ENCODE measurements around the gene ZNF519.
"Not testable (repeated sequence)": the region's sequence is repeated elsewhere in the genome, so short reads cannot be mapped to it uniquely, and the experiment has no call there.

DNA sequence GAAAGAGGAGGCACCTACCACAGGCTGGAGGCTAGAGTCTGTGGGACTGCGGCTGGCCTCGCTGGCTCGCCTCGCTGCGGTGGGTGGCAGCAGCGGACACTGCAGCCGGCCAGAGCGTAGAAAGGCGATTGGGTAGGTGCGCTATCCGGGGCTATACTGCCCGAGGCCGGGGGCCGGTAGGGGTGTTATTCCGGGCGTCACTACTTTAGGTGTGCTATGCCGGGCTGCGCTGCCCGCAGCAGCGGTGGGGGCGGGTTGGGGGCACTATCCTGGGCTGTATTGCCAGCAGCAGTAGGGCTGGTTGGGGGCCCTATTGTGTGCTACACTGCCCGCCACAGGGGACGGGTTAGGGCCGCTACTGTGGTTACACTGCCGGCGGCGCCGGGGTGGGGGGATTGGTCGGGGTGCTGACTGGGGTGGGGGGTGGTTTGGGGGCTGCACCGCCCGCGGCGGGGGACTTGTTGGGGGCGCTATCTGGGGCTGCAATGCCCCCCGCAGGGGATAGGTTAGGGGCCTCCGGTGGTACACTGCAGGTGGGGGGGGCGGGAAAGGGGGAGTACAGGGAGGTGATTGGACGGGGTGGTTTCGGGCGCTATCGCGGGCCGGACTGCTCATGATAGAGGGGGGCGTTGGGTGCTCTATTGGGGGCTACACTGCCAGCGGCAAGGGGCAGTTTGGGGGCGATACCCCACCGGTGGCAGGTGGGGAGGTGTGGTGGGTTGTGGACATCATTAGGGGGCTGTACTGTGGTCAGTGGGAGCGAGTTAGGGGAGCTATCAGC, 45.5 kb upstream of the ZNF519 start:
- not testable (repeated sequence) for TF ChIP-seq POLR2A (IDR thresholded peaks at IDR 0.05; ENCODE audit: low read depth, low read length); POLR2AphosphoS5 (IDR thresholded peaks at IDR 0.05; ENCODE audit: low read depth, low read length); TAF1 (IDR thresholded peaks at IDR 0.05; ENCODE audit: low read depth, low read length); PAX5 (IDR thresholded peaks at IDR 0.05; ENCODE audit: insufficient read depth, low read length, severe bottlenecking); SPI1 (IDR thresholded peaks at IDR 0.05; ENCODE audit: low read depth, low read length); POU2F2 (IDR thresholded peaks at IDR 0.05; ENCODE audit: low read depth, low read length)
